Measurements from ENCODE around the gene FASLG. TPM values are rescaled to one million over a fixed set of nuclear protein-coding genes. Genes with fewer than 3 reads are reported as not detected.

Gene FASLG
- total RNA-seq (2013): not detected
- polyA plus RNA-seq (not detected), polyA minus RNA-seq (not detected in 2 replicates), total RNA-seq (0 to 1.0 (median 0.08) reads per million in 11 experiments)

- Mint-ChIP-seq H3K36me3 (peaks cover 0 to 3% of the 10 kb centered on the region in 2 donors), H3K27ac (peak within 1 kb of the TSS in 2 of 7 donors; percentile 34 to 48), H3K9me3 (peaks cover 0 to 3% (median 0%) of the 10 kb centered on the region in 7 donors), H3K27me3 (ENCODE audit: low read depth in 3 of 3) (peaks cover 0 to 2% (median 1%) of the 10 kb centered on the region in 3 donors), H3K4me3 (peak within 1 kb of the TSS in 1 of 2 donors; percentile 66), H3K4me1 (peaks cover 26% of the 10 kb centered on the region)
- H3K4me3 ChIP-seq (replicated peaks in 1 of 3; ENCODE audit: low read depth in 2 of 3, low read length in 3 of 3): no peak within 1 kb of the TSS
- H3K9me3 ChIP-seq (replicated peaks in 1 of 2; ENCODE audit: control insufficient read depth in 1 of 2, insufficient read depth in 1 of 2, low read length in 2 of 2): no peaks in the 10 kb centered on the region
- no peaks in the 10 kb centered on the region for H4K20me1 ChIP-seq (ENCODE audit: insufficient read depth, low read length)
- no peak within 1 kb of the TSS for H3K9ac ChIP-seq (ENCODE audit: insufficient read depth, low read length, poor library complexity, severe bottlenecking)
- no peak within 1 kb of the TSS for H3K4me2 ChIP-seq (replicated peaks; ENCODE audit: extremely low read depth, low read length, poor library complexity, severe bottlenecking)
- H3K27me3 ChIP-seq (ENCODE audit: control insufficient read depth in 2 of 2, insufficient read depth in 2 of 2, low read length in 2 of 2): no peaks in the 10 kb centered on the region
- H2AFZ ChIP-seq (ENCODE audit: insufficient read depth, low read depth, low read length, poor library complexity, severe bottlenecking): no peak within 1 kb of the TSS
- no peak within 1 kb of the TSS for H3K27ac ChIP-seq (ENCODE audit: low read depth in 1 of 2, low read length in 2 of 2)
- no peaks in the 10 kb centered on the region for H3K79me2 ChIP-seq (ENCODE audit: insufficient read depth, low read length)
- H3K36me3 ChIP-seq (replicated peaks in 1 of 2; ENCODE audit: control insufficient read depth in 1 of 2, insufficient read depth in 2 of 2, low read length in 2 of 2): no peaks in the 10 kb centered on the region
- peaks cover 12 to 14% of the 10 kb centered on the region in 2 donors for H3K4me1 ChIP-seq (ENCODE audit: control insufficient read depth in 1 of 2, insufficient read depth in 2 of 2, low read length in 2 of 2)
- no peak for TF ChIP-seq CTCF (IDR thresholded peaks at IDR 0.05)
- DNase-seq: no peak
- intact Hi-C loops (cut with micrococcal nuclease): no loop called here
- 96% methylated on average over 3 of the region's 11 CpGs for WGBS (ENCODE audit: insufficient coverage)
Measured at GRCh38 chr1:172658871-172659453, at the start of gene FASLG. Gene FASLG (plus strand): TSS chr1:172659103. CDS start chr1:172659202, 99 bp downstream.

- no peak overlapping the region for H3K9ac ChIP-seq (ENCODE audit: insufficient read depth, low read length, poor library complexity, severe bottlenecking)
- no peaks in the 10 kb centered on the region for H3K9me3 Mint-ChIP-seq
- intact Hi-C loops (cut with micrococcal nuclease): no loop called here
- DNase-seq: no peak
- H3K27me3 Mint-ChIP-seq (ENCODE audit: low read depth in 3 of 3): no peaks in the 10 kb centered on the region
- no peak overlapping the region for H3K4me3 Mint-ChIP-seq
- H3K27me3 ChIP-seq (ENCODE audit: control insufficient read depth in 2 of 2, insufficient read depth in 2 of 2, low read length in 2 of 2): no peaks in the 10 kb centered on the region
- no peaks in the 10 kb centered on the region for H3K4me1 Mint-ChIP-seq
- no peaks in the 10 kb centered on the region for H3K79me2 ChIP-seq (ENCODE audit: insufficient read depth, low read length)
- H3K27ac ChIP-seq (ENCODE audit: low read depth in 1 of 2, low read length in 2 of 2): no peak overlapping the region
- no peaks in the 10 kb centered on the region for H4K20me1 ChIP-seq (ENCODE audit: insufficient read depth, low read length)
- no peak overlapping the region for H3K27ac Mint-ChIP-seq
- peaks cover 51 to 53% of the 10 kb centered on the region in 2 donors for H3K36me3 Mint-ChIP-seq
- H3K9me3 ChIP-seq (replicated peaks in 1 of 2; ENCODE audit: control insufficient read depth in 1 of 2, insufficient read depth in 1 of 2, low read length in 2 of 2): no peaks in the 10 kb centered on the region
- H2AFZ ChIP-seq (ENCODE audit: insufficient read depth, low read depth, low read length, poor library complexity, severe bottlenecking): no peak overlapping the region
- TF ChIP-seq CTCF (IDR thresholded peaks at IDR 0.05): peak; percentile 33
- no peak overlapping the region for H3K4me2 ChIP-seq (replicated peaks; ENCODE audit: extremely low read depth, low read length, poor library complexity, severe bottlenecking)
- H3K4me3 ChIP-seq (replicated peaks in 1 of 3; ENCODE audit: low read depth in 2 of 3, low read length in 3 of 3): no peak overlapping the region
- no peaks in the 10 kb centered on the region for H3K4me1 ChIP-seq (ENCODE audit: control insufficient read depth in 1 of 2, insufficient read depth in 2 of 2, low read length in 2 of 2)
- WGBS (ENCODE audit: insufficient coverage): no CpG with 5 or more reads among the region's 3 CpGs
- H3K36me3 ChIP-seq (replicated peaks in 1 of 2; ENCODE audit: control insufficient read depth in 1 of 2, insufficient read depth in 2 of 2, low read length in 2 of 2): peaks cover 53 to 75% of the 10 kb centered on the region in 2 donors
Measured at GRCh38 chr1:172609528-172609927, 49.4 kb upstream of the FASLG start.
